GM12878 (cell line): ENCODE measurements around the gene RAB44. TPM values are rescaled to one million over a fixed set of nuclear protein-coding genes. Genes with fewer than 3 reads are reported as not detected.

Experiments
- ATAC-seq: fragments of 200-7000 bp; cut with Tn5 transposase; 3 replicates; pipeline ENCODE4 v1.9.1; 2020; ENCODE audit warnings: mild to moderate bottlenecking, moderate library complexity
- BruUV-seq: library from RNA; stranded (reverse); fragments of 400-500 nt; replicated peaks from 2 replicates; lab custom pipeline; 2021; lab: Mats Ljungman, UMichigan
- CTCF ChIA-PET: fragments of 300-600 bp; sonication (Branson Sonifier 250); formaldehyde crosslinking; extraction: SDS; loops from one replicate; lab custom pipeline; 2021; ENCODE audit warnings: inconsistent platforms; lab: Yijun Ruan, JAX
- POLR2A ChIA-PET: fragments of 350-600 bp; formaldehyde crosslinking; extraction: SDS; loops from one replicate; lab custom pipeline; 2021; ENCODE audit warnings: inconsistent platforms; lab: Charles Lee
- RAD21 ChIA-PET: fragments of 300-600 bp; sonication (Branson Sonifier 250); formaldehyde crosslinking; loops from one replicate; lab custom pipeline; 2023; ENCODE audit warnings: antibody characterized with exemption; ENCODE audit not compliant: unreplicated experiment; lab: Charles Lee
- SMC1A ChIA-PET: fragments of 300-600 bp; sonication (Branson Sonifier 250); formaldehyde crosslinking; loops from one replicate; lab custom pipeline; 2023; ENCODE audit not compliant: unreplicated experiment, uncharacterized antibody; lab: Charles Lee
- DNase-seq: peaks from one replicate; pipeline ENCODE4 v3.0.0-alpha.2; 2011; ENCODE audit warnings: low read depth, low spot score
- FAIRE-seq: peaks from 3 replicates; lab custom pipeline; 2011; peaks lifted over from hg19 to GRCh38; lab: Jason Lieb, UNC
- H2AFZ ChIP-seq: 2 replicates; pipeline ENCODE4 v1.6.0; 2011; ENCODE audit warnings: low read depth, low read length, control low read depth; ENCODE audit not compliant: control insufficient read depth
- H3K27ac ChIP-seq: 2 replicates; pipeline ENCODE4 v1.5.1; 2011; ENCODE audit warnings: control low read depth; ENCODE audit not compliant: control insufficient read depth, insufficient read depth
- H3K27me3 ChIP-seq, 2 experiments: replicated peaks in 1 of 2; 2 replicates each; pipeline versions ENCODE4 v1.6.0 to v1.6.1; 2011; ENCODE audit warnings: low read length in 1 of 2; ENCODE audit not compliant: control insufficient read depth in 2 of 2, insufficient read depth in 2 of 2
- H3K36me3 ChIP-seq, 2 experiments: 2 replicates each; pipeline ENCODE4 v1.5.1; 2011; ENCODE audit warnings: low read length in 1 of 2; ENCODE audit not compliant: control insufficient read depth in 2 of 2, insufficient read depth in 2 of 2
- H3K4me1 ChIP-seq: 2 replicates; pipeline ENCODE4 v1.6.1; 2011; ENCODE audit warnings: mild to moderate bottlenecking, low read length, moderate library complexity, mixed read lengths; ENCODE audit not compliant: control insufficient read depth, insufficient read depth
- H3K4me2 ChIP-seq: 2 replicates; pipeline ENCODE4 v1.6.0; 2011; ENCODE audit warnings: control low read depth; ENCODE audit not compliant: control insufficient read depth, insufficient read depth
- H3K4me3 ChIP-seq: fragments of 200-600 bp; sonication (generic); 2 replicates; pipeline ENCODE4 v1.5.1; 2016
- H3K79me2 ChIP-seq: 2 replicates; pipeline ENCODE4 v1.6.0; 2011; ENCODE audit warnings: low read length; ENCODE audit not compliant: control insufficient read depth, insufficient read depth
- H3K9ac ChIP-seq: 2 replicates; pipeline ENCODE4 v1.8.0; 2011; ENCODE audit warnings: low read length, control low read depth, mixed read lengths; ENCODE audit not compliant: control insufficient read depth, insufficient read depth
- H3K9me3 ChIP-seq: replicated peaks from 3 replicates; pipeline ENCODE4 v1.5.1; 2011; ENCODE audit warnings: mild to moderate bottlenecking, low read length; ENCODE audit not compliant: control insufficient read depth, insufficient read depth
- H4K20me1 ChIP-seq: 2 replicates; pipeline ENCODE4 v1.6.0; 2011; ENCODE audit not compliant: control insufficient read depth, insufficient read depth
- CBX3 ChIP-seq: fragments of 200-600 bp; sonication (generic); IDR thresholded peaks from 2 replicates; pipeline ENCODE4 v1.6.1; 2016; ENCODE audit warnings: low read depth, borderline replicate concordance
- EGR1 ChIP-seq, 2 experiments: IDR thresholded peaks; 1 replicate in 1 of 2; 2 replicates in 1 of 2; pipeline ENCODE4 v1.6.1; 2011 to 2012; ENCODE audit warnings: low read depth in 2 of 2, low read length in 2 of 2, borderline replicate concordance in 1 of 2, mild to moderate bottlenecking in 1 of 2, moderate library complexity in 1 of 2
- HCFC1 ChIP-seq: fragments of 150-350 bp; IDR thresholded peaks from 2 replicates; pipeline ENCODE4 v1.6.1; 2014; ENCODE audit warnings: low read length
- HDGF ChIP-seq: fragments of 450-650 bp; IDR thresholded peaks from 2 replicates; pipeline ENCODE4 v1.6.1; 2016; ENCODE audit warnings: antibody characterized with exemption
- IKZF2 ChIP-seq, 2 experiments: fragments of 450-650 bp; IDR thresholded peaks; 2 replicates each; pipeline ENCODE4 v1.6.1; 2017; ENCODE audit warnings: mild to moderate bottlenecking in 2 of 2, moderate library complexity in 2 of 2
- KLF5 ChIP-seq: fragments of 450-650 bp; IDR thresholded peaks from 2 replicates; pipeline ENCODE4 v1.6.1; 2014; ENCODE audit warnings: mild to moderate bottlenecking; ENCODE audit not compliant: partially characterized antibody
- MYC ChIP-seq: IDR thresholded peaks from 2 replicates; pipeline ENCODE4 v1.6.1; 2011; ENCODE audit warnings: mild to moderate bottlenecking, low read length, moderate library complexity, inconsistent platforms; ENCODE audit not compliant: insufficient read depth, insufficient replicate concordance, insufficient read length, severe bottlenecking
- RAD51 ChIP-seq: fragments of 450-650 bp; IDR thresholded peaks from 2 replicates; pipeline ENCODE4 v1.6.1; 2016; ENCODE audit warnings: moderate library complexity, mild to moderate bottlenecking, inconsistent platforms
- SRF ChIP-seq, 2 experiments: IDR thresholded peaks; 2 replicates each; pipeline ENCODE4 v1.6.1; 2011; ENCODE audit warnings: low read depth in 2 of 2, low read length in 2 of 2, mild to moderate bottlenecking in 1 of 2, moderate library complexity in 1 of 2
- TCF3 ChIP-seq: IDR thresholded peaks from 2 replicates; pipeline ENCODE4 v1.6.1; 2012; ENCODE audit warnings: low read depth, mild to moderate bottlenecking, low read length, borderline replicate concordance; ENCODE audit not compliant: insufficient read depth
- USF2 ChIP-seq: IDR thresholded peaks from 2 replicates; pipeline ENCODE4 v1.6.1; 2011; ENCODE audit warnings: low read depth, low read length, improper control_type of control experiment, borderline replicate concordance
- ZBTB4 ChIP-seq: fragments of 450-650 bp; formaldehyde crosslinking; IDR thresholded peaks from 2 replicates; pipeline ENCODE4 v1.4.0; 2022; ENCODE audit warnings: mild to moderate bottlenecking, moderate library complexity
- ZZZ3 ChIP-seq: IDR thresholded peaks from 2 replicates; pipeline ENCODE4 v1.6.1; 2011; ENCODE audit warnings: low read depth; ENCODE audit not compliant: control insufficient read depth, insufficient read length
- WGBS: methylation state at CpG from one replicate; pipeline ENCODE4 v1.1.6; 2016; ENCODE audit warnings: low lambda C conversion rate; ENCODE audit not compliant: insufficient replicate concordance, insufficient coverage; ENCODE audit errors: missing lambda C conversion rate; 5-methylcytosine and 5-hydroxymethylcytosine counted together
- in situ Hi-C: fragments of 300-500 bp; cut with MboI; formaldehyde crosslinking; loops from 9 replicates; pipeline ENCODE4 v1.14.3; 2018; ENCODE audit warnings: mixed read lengths
- intact Hi-C: fragments of 100-400 bp; cut with micrococcal nuclease; formaldehyde crosslinking; loops from one replicate; pipeline ENCODE4 v1.14.2; 2022; ENCODE audit not compliant: unreplicated experiment
- polyA plus RNA-seq, 11 experiments: library from polyadenylated mRNA; depleted of rRNA in 4 of 11; unstranded in 6 of 11; stranded (reverse) in 5 of 11; fragments of >200 nt; fragmentation: Nextera tagmentation in 4 of 11; fragmentation: Illumina TruSeq in 1 of 11; extraction: Ambion mirVana in 4 of 11; extraction: Trizol in 1 of 11; gene quantifications; 1 replicate in 1 of 11; 2 replicates in 10 of 11; pipeline versions ENCODE4 v1.2.1 to v1.2.3, GENCODE V29; 2011 to 2016; ENCODE audit warnings: inconsistent platforms in 2 of 11, missing spikeins in 2 of 11, low read depth in 1 of 11
- total RNA-seq, 4 experiments: library from RNA; depleted of rRNA in 3 of 4; stranded (reverse); fragments of >200 nt in 3 of 4; fragmentation: Illumina TruSeq in 1 of 4; extraction: Trizol in 1 of 4; gene quantifications; 2 replicates each; pipeline versions ENCODE4 v1.2.1 to v1.2.3, GENCODE V29; 2013 to 2021
- TF ChIP-seq, protein P1 (sequence below): fragments of 450-650 bp; IDR thresholded peaks from 2 replicates; pipeline ENCODE4 v1.6.1; 2016; ENCODE audit warnings: mild to moderate bottlenecking
- TF ChIP-seq, protein P2 (sequence below): IDR thresholded peaks from 2 replicates; pipeline ENCODE4 v1.6.1; 2012; ENCODE audit warnings: low read depth, low read length, improper control_type of control experiment

Gene RAB44
- total and polyA plus RNA-seq, 10 of the 15 experiments (the other 5 are each of a cell fraction or from before 2014, with no cell fraction given): 0.01 to 0.08 (median 0.05) TPM; not detected in 2

- 75% methylated on average over 2 of the region's 2 CpGs for WGBS
- RAD21 ChIA-PET: interaction anchor here (0.6 to 4.4 kb wide), 4 partner anchors 33 to 108 kb away, joined by 3 to 30 read pairs (median 11); no protein-coding TSS in a partner anchor
- Histone ChIP-seq H3K9ac (no peak overlapping the region), H3K4me3 (no peak overlapping the region), H3K79me2 (no peaks in the 10 kb centered on the region), H3K9me3 (no peaks in the 10 kb centered on the region), H2AFZ (no peak overlapping the region), H4K20me1 (no peaks in the 10 kb centered on the region), H3K27ac (no peak overlapping the region), H3K4me2 (no peak overlapping the region), H3K27me3 (no peaks in the 10 kb centered on the region), H3K36me3 (no peaks in the 10 kb centered on the region), H3K4me1 (peaks cover 36% of the 10 kb centered on the region)
- FAIRE-seq (no peak), ATAC-seq (no peak), DNase-seq (no peak)
- CTCF ChIA-PET: interaction anchor here (1.0 to 8.1 kb wide), 7 partner anchors 14 to 107 kb away, joined by 3 to 61 read pairs (median 20); no protein-coding TSS in a partner anchor
- BruUV-seq: no TSS peak
- SMC1A ChIA-PET: interaction anchor here (1.1 to 2.7 kb wide), 6 partner anchors 12 to 108 kb away, joined by 3 to 18 read pairs (median 7); no protein-coding TSS in a partner anchor
- POLR2A ChIA-PET: interaction anchor here (1.3 kb wide), 2 partner anchors 9 to 36 kb away, joined by 3 to 4 read pairs; no protein-coding TSS in a partner anchor
- intact Hi-C loops (no loop called here), in situ Hi-C loops (no loop called here)
- TF ChIP-seq, protein P1, sequence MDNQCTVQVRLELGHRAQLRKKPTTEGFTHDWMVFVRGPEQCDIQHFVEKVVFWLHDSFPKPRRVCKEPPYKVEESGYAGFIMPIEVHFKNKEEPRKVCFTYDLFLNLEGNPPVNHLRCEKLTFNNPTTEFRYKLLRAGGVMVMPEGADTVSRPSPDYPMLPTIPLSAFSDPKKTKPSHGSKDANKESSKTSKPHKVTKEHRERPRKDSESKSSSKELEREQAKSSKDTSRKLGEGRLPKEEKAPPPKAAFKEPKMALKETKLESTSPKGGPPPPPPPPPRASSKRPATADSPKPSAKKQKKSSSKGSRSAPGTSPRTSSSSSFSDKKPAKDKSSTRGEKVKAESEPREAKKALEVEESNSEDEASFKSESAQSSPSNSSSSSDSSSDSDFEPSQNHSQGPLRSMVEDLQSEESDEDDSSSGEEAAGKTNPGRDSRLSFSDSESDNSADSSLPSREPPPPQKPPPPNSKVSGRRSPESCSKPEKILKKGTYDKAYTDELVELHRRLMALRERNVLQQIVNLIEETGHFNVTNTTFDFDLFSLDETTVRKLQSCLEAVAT: no peak
- TF ChIP-seq CBX3 (no peak), MYC (no peak), HCFC1 (no peak), IKZF2 (IDR thresholded peaks at IDR 0.05) (no peak), TCF3 (no peak), RAD51 (no peak), SRF (IDR thresholded peaks at IDR 0.05; ENCODE audit: low read depth in 2 of 2, low read length in 2 of 2) (no peak), ZBTB4 (no peak), HDGF (no peak), USF2 (no peak), EGR1 (IDR thresholded peaks at IDR 0.05; ENCODE audit: borderline replicate concordance in 1 of 2, low read depth in 2 of 2, low read length in 2 of 2) (no peak), KLF5 (no peak), ZZZ3 (no peak)
- TF ChIP-seq, protein P2, sequence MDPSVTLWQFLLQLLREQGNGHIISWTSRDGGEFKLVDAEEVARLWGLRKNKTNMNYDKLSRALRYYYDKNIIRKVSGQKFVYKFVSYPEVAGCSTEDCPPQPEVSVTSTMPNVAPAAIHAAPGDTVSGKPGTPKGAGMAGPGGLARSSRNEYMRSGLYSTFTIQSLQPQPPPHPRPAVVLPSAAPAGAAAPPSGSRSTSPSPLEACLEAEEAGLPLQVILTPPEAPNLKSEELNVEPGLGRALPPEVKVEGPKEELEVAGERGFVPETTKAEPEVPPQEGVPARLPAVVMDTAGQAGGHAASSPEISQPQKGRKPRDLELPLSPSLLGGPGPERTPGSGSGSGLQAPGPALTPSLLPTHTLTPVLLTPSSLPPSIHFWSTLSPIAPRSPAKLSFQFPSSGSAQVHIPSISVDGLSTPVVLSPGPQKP: no peak
Measured at GRCh38 chr6:36722879-36723278, 25.3 kb downstream of the RAB44 start.
